ENCODE measurements around the gene ATP6V1G2.
"Not testable (repeated sequence)": the region's sequence is repeated elsewhere in the genome, so short reads cannot be mapped to it uniquely, and the experiment has no call there.

The ATP6V1G2 gene

GRCh38 chr6:31528307-31528777 is 18.1 kb downstream of the ATP6V1G2 start:
- DNase-seq: no peak

DNA sequence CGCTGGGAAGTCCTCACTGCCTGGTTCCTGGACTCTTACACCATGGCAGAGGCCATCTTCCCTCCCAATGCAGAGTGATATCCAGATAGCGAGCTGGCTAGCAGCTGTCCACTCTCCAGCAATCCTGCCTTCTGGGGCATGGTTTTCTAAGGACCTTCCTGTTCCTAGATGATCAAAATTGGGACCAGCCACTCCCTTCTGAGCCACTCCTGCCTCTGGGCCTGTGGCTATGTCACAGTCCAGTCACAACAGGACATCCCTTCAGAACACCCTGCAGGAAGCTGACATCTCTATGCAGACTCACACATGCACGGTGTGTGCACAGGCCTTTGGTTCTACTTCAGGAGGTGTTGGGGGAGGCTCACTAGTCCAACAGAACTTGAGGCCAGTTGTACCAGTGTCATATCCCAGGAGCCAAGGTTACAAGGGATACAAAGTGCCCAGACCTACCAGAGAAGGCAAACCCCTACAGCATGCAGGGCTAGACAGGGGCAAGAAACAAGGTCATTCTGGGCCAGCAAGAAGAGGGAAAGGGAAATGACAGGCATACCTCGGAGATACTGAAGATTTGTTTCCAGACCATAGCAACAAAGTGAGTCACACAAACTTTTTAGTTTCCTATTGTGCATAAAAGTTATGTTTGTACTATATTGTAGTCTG is 20.3 kb downstream of the ATP6V1G2 start:
- no peak for DNase-seq

DNA sequence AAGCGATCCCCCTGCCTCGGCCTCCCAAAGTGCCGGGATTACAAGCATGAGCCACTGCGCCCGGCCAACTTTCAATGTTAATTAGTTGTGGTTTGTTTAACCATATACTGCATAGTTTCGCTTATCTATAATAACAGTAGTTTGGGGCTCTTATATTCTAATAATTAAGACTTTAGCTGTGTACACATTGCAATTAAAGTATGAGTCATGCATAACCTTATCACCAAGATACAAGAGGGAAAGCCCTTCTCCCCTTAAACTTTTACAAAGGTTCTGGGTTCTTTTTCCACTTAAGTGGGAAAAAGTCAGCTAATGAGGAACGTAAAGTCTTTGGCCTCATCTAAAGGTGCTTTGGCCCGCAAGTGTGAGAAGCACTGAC is 20.9 kb downstream of the ATP6V1G2 start:
- no peak for DNase-seq

GRCh38 chr6:31521835-31522234 is 24.6 kb downstream of the ATP6V1G2 start:
- no peak for DNase-seq

- DNase-seq: no peak
Observed at GRCh38 chr6:31513456-31514165, 32.8 kb downstream of the ATP6V1G2 start.

DNA sequence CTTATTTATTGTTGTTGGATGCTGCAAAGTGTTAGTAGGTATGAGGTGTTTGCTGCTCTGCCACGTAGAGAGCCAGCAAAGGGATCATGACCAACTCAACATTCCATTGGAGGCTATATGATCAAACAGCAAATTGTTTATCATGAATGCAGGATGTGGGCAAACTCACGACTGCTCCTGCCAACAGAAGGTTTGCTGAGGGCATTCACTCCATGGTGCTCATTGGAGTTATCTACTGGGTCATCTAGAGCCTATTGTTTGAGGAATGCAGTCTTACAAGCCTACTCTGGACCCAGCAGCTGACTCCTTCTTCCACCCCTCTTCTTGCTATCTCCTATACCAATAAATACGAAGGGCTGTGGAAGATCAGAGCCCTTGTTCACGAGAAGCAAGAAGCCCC is 36.4 kb downstream of the ATP6V1G2 start:
- DNase-seq: no peak

DNA sequence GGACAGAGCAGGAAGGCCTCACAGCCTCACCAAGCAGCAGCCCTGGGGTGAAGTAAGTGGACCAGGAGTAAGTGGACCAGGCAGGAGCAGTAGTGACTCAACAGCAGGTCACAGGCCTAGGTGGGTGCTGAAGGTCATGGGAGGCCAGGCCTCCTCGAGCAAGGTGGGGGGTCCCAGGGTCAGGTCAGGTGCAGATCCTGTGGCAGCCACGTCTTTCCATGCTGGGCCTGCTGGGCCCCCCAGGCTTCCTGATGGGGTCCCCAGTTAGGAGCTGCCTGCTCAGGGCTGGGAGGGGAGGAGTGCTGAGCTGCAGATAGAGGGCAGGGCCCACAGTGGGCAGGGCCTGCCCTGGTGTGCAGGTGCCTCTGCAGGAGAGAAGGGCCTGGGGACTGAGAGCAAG is 37.4 kb downstream of the ATP6V1G2 start:
- not testable (repeated sequence) for DNase-seq

DNA sequence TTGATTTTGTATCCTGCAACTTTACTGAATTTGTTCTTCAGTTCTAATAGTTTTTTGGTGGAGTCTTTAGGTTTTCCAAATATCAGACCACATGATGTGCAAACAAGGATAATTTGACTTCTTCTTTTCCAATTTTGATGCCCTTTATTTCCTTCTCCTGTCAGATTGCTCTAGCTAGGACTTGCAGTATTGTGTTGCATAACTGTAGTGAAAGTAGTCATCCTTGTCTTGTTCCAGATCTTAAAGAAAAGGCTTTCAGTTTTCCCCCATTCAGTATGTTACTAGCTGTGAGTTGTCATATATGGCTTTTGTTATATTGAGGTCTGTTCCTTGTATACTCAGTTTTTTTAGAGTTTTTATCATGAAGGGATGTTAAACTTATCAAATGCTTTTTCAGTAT is 43.8 kb downstream of the ATP6V1G2 start:
- no peak for DNase-seq

DNA sequence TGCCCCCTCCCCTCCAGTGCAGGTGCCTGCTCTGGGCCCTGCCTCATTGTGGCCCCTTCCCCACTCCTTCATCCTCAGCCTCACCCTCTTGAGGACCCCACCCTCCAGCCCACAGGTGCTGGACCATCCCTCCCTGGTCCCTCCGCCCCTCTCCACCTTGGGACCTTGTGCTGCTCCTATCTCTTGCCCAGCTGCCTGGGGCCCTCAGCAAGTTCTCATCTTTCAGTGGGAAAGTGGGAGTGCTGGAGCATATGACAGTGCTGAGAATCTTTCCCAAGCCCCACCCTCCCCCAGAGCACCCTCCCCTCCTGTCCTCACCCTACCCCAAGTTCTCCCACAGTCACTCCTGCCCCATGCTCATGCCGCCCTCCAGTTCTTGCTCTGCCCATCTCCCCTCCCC is 46.8 kb downstream of the ATP6V1G2 start:
- DNase-seq: not testable (repeated sequence)

GRCh38 chr6:31498748-31499147 is 47.7 kb downstream of the ATP6V1G2 start:
- no peak for DNase-seq

DNA sequence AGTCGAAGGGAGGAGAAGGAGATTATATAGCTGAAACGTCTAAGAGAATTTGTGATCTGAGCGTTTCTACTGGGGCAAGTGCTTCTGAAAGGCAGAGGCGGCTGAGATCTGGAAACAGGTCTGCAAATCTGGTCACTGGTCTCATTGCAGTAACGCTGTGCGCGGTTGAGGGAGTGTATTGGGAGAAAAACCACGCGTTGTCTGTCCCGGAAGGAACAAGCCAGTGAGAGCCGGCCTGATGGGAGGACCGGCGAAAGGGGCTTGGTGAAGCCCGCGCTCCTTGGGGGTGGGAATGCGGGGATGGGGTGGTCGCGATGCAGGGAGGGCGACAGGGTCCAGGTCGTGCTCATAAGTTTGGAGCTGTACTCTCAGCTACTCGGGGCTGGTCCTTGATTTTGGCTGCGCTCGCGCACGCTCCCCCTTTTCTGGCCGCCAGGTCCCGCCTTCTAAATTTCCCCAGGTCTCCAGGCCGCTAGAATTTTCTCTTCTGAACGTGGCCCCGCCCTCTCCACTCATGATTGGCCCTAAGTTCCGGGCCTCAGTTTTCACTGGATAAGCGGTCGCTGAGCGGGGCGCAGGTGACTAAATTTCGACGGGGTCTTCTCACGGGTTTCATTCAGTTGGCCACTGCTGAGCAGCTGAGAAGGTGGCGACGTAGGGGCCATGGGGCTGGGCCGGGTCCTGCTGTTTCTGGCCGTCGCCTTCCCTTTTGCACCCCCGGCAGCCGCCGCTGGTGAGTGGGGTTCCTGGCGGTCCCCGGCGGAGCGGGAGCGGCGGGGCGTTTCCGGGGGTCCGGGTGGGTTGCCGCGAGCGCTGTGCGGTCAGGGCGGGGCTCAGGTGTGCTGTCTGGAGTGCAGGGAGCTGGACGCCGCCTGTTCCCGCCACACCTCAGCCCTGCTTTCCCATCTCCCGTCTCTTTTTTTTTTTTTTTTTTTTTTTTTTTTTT is 48.6 kb downstream of the ATP6V1G2 start, which contains the start of gene MICB:
MICB (plus strand) TSS at position 615 of the 946 bp plus-strand sequence; CDS start at position 664, 49 bp downstream.
- DNase-seq: peak; percentile 80

DNA sequence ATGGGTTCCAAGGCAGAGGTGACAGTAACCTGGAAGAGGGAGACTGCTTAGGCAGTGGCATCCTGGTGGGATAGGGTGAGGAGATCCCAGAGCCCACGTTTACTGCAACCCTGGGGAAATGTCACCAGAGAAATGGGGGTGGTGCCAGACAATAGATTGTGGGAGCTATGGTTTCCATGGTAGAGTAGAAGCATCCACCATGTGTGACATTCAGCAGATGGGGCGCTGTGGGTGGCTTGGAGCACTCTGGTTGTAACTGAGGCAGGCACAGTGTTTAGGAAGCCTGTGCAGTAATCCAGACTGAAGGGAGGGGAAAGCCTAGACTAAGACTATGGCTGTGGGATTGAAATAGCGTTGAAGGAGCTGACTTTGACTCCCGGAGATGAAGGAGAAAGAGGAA is 49.6 kb downstream of the ATP6V1G2 start:
- not testable (repeated sequence) for DNase-seq

- DNase-seq: no peak
Observed at GRCh38 chr6:31495580-31495979, 50.8 kb downstream of the ATP6V1G2 start.
